Measurements from ENCODE around the gene EIF4E3. TPM values are rescaled to one million over a fixed set of nuclear protein-coding genes. Genes with fewer than 3 reads are reported as not detected.

The EIF4E3 gene
- total and polyA plus RNA-seq, 8 donors: 4.1 to 25.9 (median 14.5) TPM

GRCh38 chr3:71640331-71640983, 84.7 kb downstream of the EIF4E3 start:
- 79 to 91% (median 87%) methylated on average over 9 of the region's 9 CpGs for WGBS, 5 donors
- TF ChIP-seq POLR2AphosphoS5 (IDR thresholded peaks at IDR 0.05) (no peak), POLR2A (IDR thresholded peaks at IDR 0.05) (no peak), EP300 (IDR thresholded peaks at IDR 0.05) (no peak)
- TF ChIP-seq, protein P1, sequence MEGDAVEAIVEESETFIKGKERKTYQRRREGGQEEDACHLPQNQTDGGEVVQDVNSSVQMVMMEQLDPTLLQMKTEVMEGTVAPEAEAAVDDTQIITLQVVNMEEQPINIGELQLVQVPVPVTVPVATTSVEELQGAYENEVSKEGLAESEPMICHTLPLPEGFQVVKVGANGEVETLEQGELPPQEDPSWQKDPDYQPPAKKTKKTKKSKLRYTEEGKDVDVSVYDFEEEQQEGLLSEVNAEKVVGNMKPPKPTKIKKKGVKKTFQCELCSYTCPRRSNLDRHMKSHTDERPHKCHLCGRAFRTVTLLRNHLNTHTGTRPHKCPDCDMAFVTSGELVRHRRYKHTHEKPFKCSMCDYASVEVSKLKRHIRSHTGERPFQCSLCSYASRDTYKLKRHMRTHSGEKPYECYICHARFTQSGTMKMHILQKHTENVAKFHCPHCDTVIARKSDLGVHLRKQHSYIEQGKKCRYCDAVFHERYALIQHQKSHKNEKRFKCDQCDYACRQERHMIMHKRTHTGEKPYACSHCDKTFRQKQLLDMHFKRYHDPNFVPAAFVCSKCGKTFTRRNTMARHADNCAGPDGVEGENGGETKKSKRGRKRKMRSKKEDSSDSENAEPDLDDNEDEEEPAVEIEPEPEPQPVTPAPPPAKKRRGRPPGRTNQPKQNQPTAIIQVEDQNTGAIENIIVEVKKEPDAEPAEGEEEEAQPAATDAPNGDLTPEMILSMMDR (IDR thresholded peaks at IDR 0.05): no peak
- Histone ChIP-seq H3K36me3 (no peaks in the 10 kb centered on the region), H3K9me3 (no peaks in the 10 kb centered on the region), H3K27me3 (no peaks in the 10 kb centered on the region), H3K4me1 (no peaks in the 10 kb centered on the region), H3K4me3 (no peak overlapping the region), H3K27ac (no peak overlapping the region)
- intact Hi-C loops (cut with DNase I; ENCODE audit: low total_unique reads): no loop called here
- no peak for DNase-seq

- no peaks in the 10 kb centered on the region for H3K27me3 ChIP-seq
- DNase-seq: no peak
- 90 to 95% (median 92%) methylated on average over 10 of the region's 10 CpGs for WGBS, 5 donors
- intact Hi-C loops (cut with DNase I; ENCODE audit: low total_unique reads): no loop called here
- no peaks in the 10 kb centered on the region for H3K9me3 ChIP-seq
- no peaks in the 10 kb centered on the region for H3K4me1 ChIP-seq
- H3K36me3 ChIP-seq: no peaks in the 10 kb centered on the region
- no peak overlapping the region for H3K4me3 ChIP-seq
- no peak overlapping the region for H3K27ac ChIP-seq
- TF ChIP-seq POLR2A (IDR thresholded peaks at IDR 0.05) (no peak), POLR2AphosphoS5 (IDR thresholded peaks at IDR 0.05) (no peak), EP300 (IDR thresholded peaks at IDR 0.05) (no peak)
- TF ChIP-seq, protein P1 (IDR thresholded peaks at IDR 0.05): no peak
These were observed 88.7 kb downstream of the EIF4E3 start for GRCh38 chr3:71636482-71636881.

DNA sequence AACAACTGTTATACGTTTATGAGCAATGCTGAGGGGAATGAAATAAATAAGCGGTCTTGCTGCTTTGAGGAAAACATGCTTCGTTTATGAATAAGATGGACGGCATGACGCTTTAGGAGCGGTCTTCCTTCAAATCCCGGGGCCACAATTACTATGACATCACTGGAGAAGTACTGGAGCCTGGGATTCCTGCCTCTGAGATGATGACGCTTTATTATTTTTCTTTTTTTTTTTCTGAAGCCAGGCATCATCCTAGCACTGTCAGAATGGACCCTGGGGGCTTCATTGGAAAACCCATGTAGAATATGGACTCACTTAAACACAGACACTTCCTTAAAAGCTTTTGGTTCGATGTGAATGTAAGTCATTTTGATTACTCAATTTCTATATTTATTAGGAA, 89.2 kb downstream of the EIF4E3 start:
- no peak for DNase-seq
- intact Hi-C loops (cut with DNase I; ENCODE audit: low total_unique reads): no loop called here
- TF ChIP-seq EP300 (IDR thresholded peaks at IDR 0.05) (no peak), POLR2A (IDR thresholded peaks at IDR 0.05) (no peak), POLR2AphosphoS5 (IDR thresholded peaks at IDR 0.05) (no peak)
- TF ChIP-seq, protein P1 (IDR thresholded peaks at IDR 0.05): no peak

GRCh38 chr3:71634671-71635070, 90.5 kb downstream of the EIF4E3 start:
- Histone ChIP-seq H3K36me3 (no peaks in the 10 kb centered on the region), H3K4me3 (no peak overlapping the region), H3K4me1 (peaks cover 0 to 2% (median 0%) of the 10 kb centered on the region in 4 donors), H3K27ac (no peak overlapping the region), H3K27me3 (no peaks in the 10 kb centered on the region), H3K9me3 (no peaks in the 10 kb centered on the region)
- TF ChIP-seq EP300 (IDR thresholded peaks at IDR 0.05) (no peak), POLR2A (IDR thresholded peaks at IDR 0.05) (no peak), POLR2AphosphoS5 (IDR thresholded peaks at IDR 0.05) (no peak)
- TF ChIP-seq, protein P1 (IDR thresholded peaks at IDR 0.05): no peak
- DNase-seq: no peak
- intact Hi-C loops (cut with DNase I; ENCODE audit: low total_unique reads): no loop called here

More for the DNA sequence above, 89.2 kb downstream of the EIF4E3 start:
- Histone ChIP-seq H3K4me1 (no peaks in the 10 kb centered on the region), H3K9me3 (no peaks in the 10 kb centered on the region), H3K27ac (no peak overlapping the region), H3K27me3 (no peaks in the 10 kb centered on the region), H3K36me3 (no peaks in the 10 kb centered on the region), H3K4me3 (no peak overlapping the region)
- 83 to 92% (median 87%) methylated on average over 9 of the region's 9 CpGs for WGBS, 5 donors
